ENCODE data around the gene NINJ1. TPM values are rescaled to one million over a fixed set of nuclear protein-coding genes. Genes with fewer than 3 reads are reported as not detected.

NINJ1 gene
- total RNA-seq, 2 experiments from 2014 or later, result 31.1 to 54.9 TPM

DNA sequence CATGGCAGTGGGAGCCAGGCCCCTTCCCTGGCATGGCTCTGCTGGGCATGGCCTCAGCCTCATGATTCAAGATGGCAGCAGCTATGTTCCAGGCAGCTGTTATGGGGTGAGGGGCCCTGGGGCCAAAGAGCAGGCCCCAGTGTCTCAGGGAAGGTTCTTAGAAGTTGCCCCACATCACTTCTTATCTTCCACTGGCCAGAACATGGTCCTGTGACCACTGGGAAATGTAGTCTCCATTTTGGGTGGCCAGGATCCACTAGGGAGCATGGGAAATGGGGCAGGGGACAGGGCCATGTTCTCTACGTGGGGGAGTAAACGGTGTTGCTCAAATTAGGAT, 57.3 kb downstream of the NINJ1 start:
- Mint-ChIP-seq H3K36me3 (peaks cover 29% of the 10 kb centered on the region), H3K4me3 (no peak overlapping the region), H3K27ac (no peak overlapping the region), H3K4me1 (peaks cover 22% of the 10 kb centered on the region), H3K27me3 (no peaks in the 10 kb centered on the region), H3K9me3 (ENCODE audit: low read depth) (no peaks in the 10 kb centered on the region)
- DNase-seq, result no peak
- ATAC-seq, result no peak
- CTCF ChIA-PET, result interaction anchor here (0.9 to 1.3 kb wide), 4 partner anchors 10 to 73 kb away, joined by 3 read pairs; no protein-coding TSS in a partner anchor

DNA sequence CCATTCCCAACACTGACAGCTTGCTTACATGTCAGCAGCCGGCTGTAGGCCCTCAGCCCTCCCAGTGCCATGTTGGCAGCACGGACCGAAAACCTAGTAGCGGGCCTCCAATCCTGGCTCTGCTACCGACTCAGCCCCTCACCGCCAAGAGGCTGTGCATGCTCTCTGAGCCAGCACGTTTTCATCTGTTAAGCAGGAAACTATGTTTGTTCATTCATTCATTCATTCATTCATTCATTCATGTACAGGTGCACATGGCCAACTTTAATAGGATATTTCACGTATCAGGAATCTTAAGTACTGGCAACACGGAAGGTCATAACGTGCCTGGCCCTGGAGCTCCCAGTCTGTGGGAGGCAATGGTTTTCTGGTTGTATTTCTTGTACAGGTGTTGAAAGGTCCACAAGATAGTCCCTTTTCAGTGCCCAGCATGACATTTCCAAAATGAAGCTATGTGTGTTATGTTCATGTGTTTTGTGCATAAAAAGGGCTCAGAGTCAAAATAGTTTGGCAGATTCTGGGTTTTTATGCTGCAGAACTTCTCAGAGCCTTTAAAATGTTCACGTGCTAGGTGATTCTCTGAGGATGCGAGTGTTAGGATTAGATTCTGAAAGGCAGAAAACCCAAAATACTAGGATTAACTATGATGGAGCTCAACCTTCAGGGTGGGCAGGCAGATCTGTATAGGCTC, 57.8 kb downstream of the NINJ1 start:
- H3K9me3 Mint-ChIP-seq (ENCODE audit: low read depth), result no peaks in the 10 kb centered on the region
- ATAC-seq (no peak), DNase-seq (no peak)
- no peak overlapping the region for H3K4me3 Mint-ChIP-seq
- no peaks in the 10 kb centered on the region for H3K27me3 Mint-ChIP-seq
- peaks cover 17% of the 10 kb centered on the region for H3K4me1 Mint-ChIP-seq
- H3K36me3 Mint-ChIP-seq, result peaks cover 27% of the 10 kb centered on the region
- no peak overlapping the region for H3K27ac Mint-ChIP-seq
- CTCF ChIA-PET, result interaction anchor here (0.9 to 1.3 kb wide), 4 partner anchors 11 to 72 kb away, joined by 3 read pairs; no protein-coding TSS in a partner anchor

GRCh38 chr9:93072383-93072795, 61.7 kb downstream of the NINJ1 start:
- CTCF ChIA-PET, result no interaction called here
- H3K9me3 Mint-ChIP-seq (ENCODE audit: low read depth), result no peaks in the 10 kb centered on the region
- DNase-seq (no peak), ATAC-seq (no peak)
- H3K27me3 Mint-ChIP-seq, result no peaks in the 10 kb centered on the region
- peaks cover 36% of the 10 kb centered on the region for H3K36me3 Mint-ChIP-seq
- H3K27ac Mint-ChIP-seq, result no peak overlapping the region
- H3K4me1 Mint-ChIP-seq, result peaks cover 11% of the 10 kb centered on the region
- H3K4me3 Mint-ChIP-seq, result no peak overlapping the region

Other genes with a start within 250 kb of the NINJ1 start
- 10 to 100 TPM; 72.1 to 91.2 TPM for gene FGD3, start 186.7 kb downstream of the NINJ1 start, total RNA-seq
- gene SUSD3, start 75.5 kb downstream of the NINJ1 start, total RNA-seq, result 10 to 100 TPM; 40.1 to 67.3 TPM
- 10 to 100 TPM; 45.0 to 83.0 TPM for gene CARD19, start 38.0 kb downstream of the NINJ1 start, total RNA-seq
- not detected for gene WNK2, start 49.9 kb upstream of the NINJ1 start, total RNA-seq